Vagina (tissue), 2 donors: Measurements from ENCODE around the gene TOX2. TPM values are rescaled to one million over a fixed set of nuclear protein-coding genes. Genes with fewer than 3 reads are reported as not detected.
A peak's percentile ranks its signal among the peaks of the same experiment; 100 is the strongest.

ENCODE experiments used
- DNase-seq, 2 donors: peaks; one replicate each; pipeline ENCODE4 v3.0.0-alpha.2; 2017; ENCODE audit errors: extremely low spot score in 2 of 2
- H3K27ac ChIP-seq: fragments of 200-600 bp; sonication (generic); one replicate; pipeline ENCODE4 v1.5.1; 2019
- H3K27me3 ChIP-seq: fragments of 200-600 bp; sonication (generic); one replicate; pipeline ENCODE4 v1.5.1; 2019
- H3K36me3 ChIP-seq, 2 donors: fragments of 200-600 bp; sonication (generic); one replicate each; pipeline ENCODE4 v1.5.1; 2017 to 2019
- H3K4me1 ChIP-seq: fragments of 200-600 bp; sonication (generic); one replicate; pipeline ENCODE4 v1.5.1; 2019
- H3K4me3 ChIP-seq, 2 donors: fragments of 200-600 bp; sonication (generic); 1 replicate in 1 of 2; 2 replicates in 1 of 2; pipeline ENCODE4 v1.5.1; 2016 to 2019
- H3K9me3 ChIP-seq: fragments of 200-600 bp; sonication (generic); one replicate; pipeline ENCODE4 v1.5.1; 2019
- CTCF ChIP-seq, 3 experiments: fragments of 450-650 bp in 2 of 3; fragments of 200-600 bp in 1 of 3; sonication (generic) in 1 of 3; IDR thresholded peaks; one replicate each; pipeline ENCODE4 v1.5.1; 2017 to 2019; ENCODE audit warnings: antibody characterized with exemption in 3 of 3, mild to moderate bottlenecking in 2 of 3, moderate library complexity in 2 of 3
- POLR2A ChIP-seq, 2 donors: fragments of 450-650 bp; IDR thresholded peaks; one replicate each; pipeline ENCODE4 v1.6.1; 2017; ENCODE audit warnings: antibody characterized with exemption in 2 of 2, mild to moderate bottlenecking in 2 of 2, moderate library complexity in 2 of 2
- POLR2AphosphoS5 ChIP-seq, 2 donors: sonication (generic); formaldehyde crosslinking; IDR thresholded peaks; one replicate each; pipeline ENCODE4 v1.9.0; 2017; ENCODE audit warnings: antibody characterized with exemption in 2 of 2, mild to moderate bottlenecking in 2 of 2, low read depth in 1 of 2; ENCODE audit not compliant: insufficient read depth in 1 of 2
- intact Hi-C: fragments of 100-400 bp; cut with DNase I; formaldehyde crosslinking; loops from one replicate; pipeline ENCODE4 v1.15.1; 2023
- total RNA-seq: library from RNA; depleted of rRNA; stranded (reverse); fragments of >200 nt; gene quantifications from one replicate; pipeline ENCODE4 v1.2.3, GENCODE V29; 2016

TOX2 gene
- total RNA-seq, 1 donor from 2014 or later = 5.2 TPM

- no peak overlapping the region for H3K27ac ChIP-seq
- no peaks in the 10 kb centered on the region for H3K36me3 ChIP-seq
- H3K4me1 ChIP-seq = no peaks in the 10 kb centered on the region
- peak; percentile 54 to 58 for DNase-seq
- intact Hi-C loops = no loop called here
- no peak for TF ChIP-seq CTCF (IDR thresholded peaks at IDR 0.05)
- no peak for TF ChIP-seq POLR2A (IDR thresholded peaks at IDR 0.05)
- TF ChIP-seq POLR2AphosphoS5 (IDR thresholded peaks at IDR 0.05; ENCODE audit: insufficient read depth in 1 of 2, low read depth in 1 of 2) = no peak
- H3K27me3 ChIP-seq = no peaks in the 10 kb centered on the region
- H3K4me3 ChIP-seq = no peak overlapping the region
- no peaks in the 10 kb centered on the region for H3K9me3 ChIP-seq
Measured at GRCh38 chr20:44070139-44070900, 155.7 kb downstream of the TOX2 start.

DNA sequence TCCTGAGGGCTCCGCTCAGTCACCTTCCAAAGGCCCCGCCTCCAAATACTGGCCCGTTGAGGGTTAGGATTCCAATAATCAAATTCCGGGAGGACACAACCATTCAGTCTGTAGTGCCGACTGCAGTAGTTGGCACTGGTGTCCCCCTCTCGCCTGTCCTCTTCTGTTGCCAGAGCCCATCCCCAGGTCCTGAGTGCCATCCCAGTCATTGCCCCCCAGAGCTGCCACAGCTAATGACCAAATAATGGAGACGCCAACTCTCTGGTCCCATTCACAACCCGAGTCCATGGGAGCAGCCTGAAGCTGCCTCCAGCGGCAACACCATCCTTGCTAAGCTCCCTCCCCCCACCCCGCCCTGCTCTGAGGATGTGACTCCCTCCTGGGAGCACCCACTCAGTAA is 156.4 kb downstream of the TOX2 start:
- Histone ChIP-seq H3K36me3 (no peaks in the 10 kb centered on the region), H3K27ac (no peak overlapping the region), H3K4me1 (no peaks in the 10 kb centered on the region), H3K9me3 (no peaks in the 10 kb centered on the region), H3K4me3 (no peak overlapping the region), H3K27me3 (no peaks in the 10 kb centered on the region)
- intact Hi-C loops = no loop called here
- TF ChIP-seq POLR2AphosphoS5 (IDR thresholded peaks at IDR 0.05; ENCODE audit: insufficient read depth in 1 of 2, low read depth in 1 of 2) (no peak), POLR2A (IDR thresholded peaks at IDR 0.05) (no peak), CTCF (IDR thresholded peaks at IDR 0.05) (no peak)
- DNase-seq = peak in 1 of 2 donors; percentile 67

- DNase-seq = peak; percentile 74 to 87
- intact Hi-C loops = no loop called here
Measured at GRCh38 chr20:44071526-44072111, 157.0 kb downstream of the TOX2 start.

GRCh38 chr20:44072384-44072783 is 157.7 kb downstream of the TOX2 start:
- Histone ChIP-seq H3K9me3 (no peaks in the 10 kb centered on the region), H3K4me1 (no peaks in the 10 kb centered on the region), H3K4me3 (no peak overlapping the region), H3K27me3 (no peaks in the 10 kb centered on the region), H3K36me3 (no peaks in the 10 kb centered on the region), H3K27ac (no peak overlapping the region)
- peak in 1 of 2 donors; percentile 58 for DNase-seq
- TF ChIP-seq CTCF (IDR thresholded peaks at IDR 0.05) (no peak), POLR2A (IDR thresholded peaks at IDR 0.05) (no peak)
- intact Hi-C loops = no loop called here

More at GRCh38 chr20:44071526-44072111, 157.0 kb downstream of the TOX2 start:
- no peak overlapping the region for H3K4me3 ChIP-seq
- no peaks in the 10 kb centered on the region for H3K4me1 ChIP-seq
- no peaks in the 10 kb centered on the region for H3K36me3 ChIP-seq
- no peaks in the 10 kb centered on the region for H3K9me3 ChIP-seq
- H3K27ac ChIP-seq = no peak overlapping the region
- TF ChIP-seq CTCF (IDR thresholded peaks at IDR 0.05) (no peak), POLR2AphosphoS5 (IDR thresholded peaks at IDR 0.05; ENCODE audit: insufficient read depth in 1 of 2, low read depth in 1 of 2) (no peak), POLR2A (IDR thresholded peaks at IDR 0.05) (no peak)
- H3K27me3 ChIP-seq = no peaks in the 10 kb centered on the region
